Prostate gland (tissue), 2 donors: ENCODE results near the gene CD200. TPM values are rescaled to one million over a fixed set of nuclear protein-coding genes. Genes with fewer than 3 reads are reported as not detected.

Experiments used
- DNase-seq: peaks from one replicate; pipeline ENCODE4 v3.0.0-alpha.2; 2019; ENCODE audit warnings: low spot score
- H3K27ac ChIP-seq, 2 donors: fragments of 200-600 bp; sonication (generic); 2 replicates each; pipeline ENCODE4 v1.5.1; 2017 to 2019
- H3K27me3 ChIP-seq: fragments of 200-600 bp; sonication (generic); replicated peaks from 2 replicates; pipeline ENCODE4 v1.5.1; 2019; ENCODE audit not compliant: insufficient read depth
- H3K36me3 ChIP-seq, 2 donors: fragments of 200-600 bp; sonication (generic); 1 replicate in 1 of 2; 2 replicates in 1 of 2; pipeline versions ENCODE4 v1.5.1 to v1.8.1; 2017 to 2019
- H3K4me1 ChIP-seq: fragments of 200-600 bp; sonication (generic); replicated peaks from 2 replicates; pipeline ENCODE4 v1.5.1; 2019
- H3K4me3 ChIP-seq, 2 donors: fragments of 200-600 bp; sonication (generic); 2 replicates each; pipeline ENCODE4 v1.5.1; 2017 to 2019
- H3K9me3 ChIP-seq: fragments of 200-600 bp; sonication (generic); 2 replicates; pipeline ENCODE4 v1.5.1; 2017
- POLR2A ChIP-seq: fragments of 450-650 bp; IDR thresholded peaks from one replicate; pipeline ENCODE4 v1.6.1; 2016; ENCODE audit warnings: antibody characterized with exemption, mild to moderate bottlenecking
- POLR2AphosphoS5 ChIP-seq: sonication (generic); formaldehyde crosslinking; IDR thresholded peaks from one replicate; pipeline ENCODE4 v1.6.1; 2017; ENCODE audit warnings: antibody characterized with exemption
- WGBS: methylation state at CpG from one replicate; pipeline ENCODE4 v1.1.5; 2018; 5-methylcytosine and 5-hydroxymethylcytosine counted together
- intact Hi-C: fragments of 100-400 bp; cut with DNase I; formaldehyde crosslinking; loops from one replicate; pipeline ENCODE4 v1.14.2; 2022
- total RNA-seq, 2 donors: library from RNA; depleted of rRNA; stranded (reverse); fragments of >200 nt; gene quantifications; one replicate each; pipeline ENCODE4 v1.1.0, GENCODE V29; 2016
- TF ChIP-seq, protein P1 (sequence below), 4 experiments: fragments of 200-600 bp in 2 of 4; fragments of 450-650 bp in 2 of 4; sonication (generic) in 2 of 4; IDR thresholded peaks; 1 replicate in 3 of 4; 2 replicates in 1 of 4; pipeline ENCODE4 v1.5.1; 2016 to 2019; ENCODE audit warnings: antibody characterized with exemption in 4 of 4, mild to moderate bottlenecking in 2 of 4, moderate library complexity in 2 of 4

CD200 gene
- total RNA-seq, 2 donors from 2014 or later = 5.2 to 6.3 TPM

DNA sequence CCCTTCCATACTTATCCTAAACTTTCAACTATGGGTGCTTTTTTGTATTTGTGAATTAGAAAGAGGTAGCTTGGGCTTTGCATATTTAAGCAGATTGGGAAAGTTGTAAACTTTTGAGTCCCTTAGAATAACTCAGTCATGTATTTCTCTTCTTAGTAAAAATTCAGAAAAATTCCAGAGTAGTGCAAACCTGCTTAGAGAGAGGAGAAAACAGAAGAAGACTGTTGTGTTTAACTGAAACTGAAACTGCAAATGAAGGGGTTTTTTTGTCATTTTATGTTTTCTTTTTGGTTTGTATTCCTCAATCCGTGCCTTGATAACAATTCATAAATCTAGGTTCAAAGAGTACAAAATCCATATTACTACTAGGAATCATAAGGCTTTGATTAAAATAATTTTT is 31.3 kb downstream of the CD200 start:
- Histone ChIP-seq H3K27ac (no peak overlapping the region), H3K4me3 (no peak overlapping the region), H3K27me3 (no peaks in the 10 kb centered on the region), H3K4me1 (no peaks in the 10 kb centered on the region), H3K9me3 (no peaks in the 10 kb centered on the region), H3K36me3 (no peaks in the 10 kb centered on the region)
- DNase-seq = no peak
- TF ChIP-seq POLR2AphosphoS5 (no peak), POLR2A (no peak)
- TF ChIP-seq, protein P1, sequence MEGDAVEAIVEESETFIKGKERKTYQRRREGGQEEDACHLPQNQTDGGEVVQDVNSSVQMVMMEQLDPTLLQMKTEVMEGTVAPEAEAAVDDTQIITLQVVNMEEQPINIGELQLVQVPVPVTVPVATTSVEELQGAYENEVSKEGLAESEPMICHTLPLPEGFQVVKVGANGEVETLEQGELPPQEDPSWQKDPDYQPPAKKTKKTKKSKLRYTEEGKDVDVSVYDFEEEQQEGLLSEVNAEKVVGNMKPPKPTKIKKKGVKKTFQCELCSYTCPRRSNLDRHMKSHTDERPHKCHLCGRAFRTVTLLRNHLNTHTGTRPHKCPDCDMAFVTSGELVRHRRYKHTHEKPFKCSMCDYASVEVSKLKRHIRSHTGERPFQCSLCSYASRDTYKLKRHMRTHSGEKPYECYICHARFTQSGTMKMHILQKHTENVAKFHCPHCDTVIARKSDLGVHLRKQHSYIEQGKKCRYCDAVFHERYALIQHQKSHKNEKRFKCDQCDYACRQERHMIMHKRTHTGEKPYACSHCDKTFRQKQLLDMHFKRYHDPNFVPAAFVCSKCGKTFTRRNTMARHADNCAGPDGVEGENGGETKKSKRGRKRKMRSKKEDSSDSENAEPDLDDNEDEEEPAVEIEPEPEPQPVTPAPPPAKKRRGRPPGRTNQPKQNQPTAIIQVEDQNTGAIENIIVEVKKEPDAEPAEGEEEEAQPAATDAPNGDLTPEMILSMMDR (IDR thresholded peaks at IDR 0.05) = no peak
- intact Hi-C loops = no loop called here
- WGBS = 46% methylated on average over 1 of the region's 1 CpG

DNA sequence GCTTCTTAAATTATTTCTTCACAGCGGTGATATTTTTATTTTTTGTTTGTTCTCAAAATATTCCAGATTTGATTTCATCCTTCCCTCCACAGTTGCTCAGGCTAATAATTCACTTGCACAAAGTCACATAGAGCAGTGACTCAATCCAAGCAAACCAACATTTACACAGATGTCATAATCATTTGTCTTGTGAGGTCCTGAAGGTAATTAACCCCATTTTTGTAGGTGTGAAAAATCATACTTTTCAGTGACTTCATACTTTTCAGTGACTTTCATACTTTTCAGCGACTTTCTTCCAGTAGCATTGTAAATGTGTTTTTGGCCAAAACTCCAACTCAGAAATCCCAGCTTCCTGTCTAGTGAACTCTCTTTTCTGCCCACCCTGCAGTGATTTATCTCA is 32.1 kb downstream of the CD200 start:
- no peaks in the 10 kb centered on the region for H3K9me3 ChIP-seq
- no peak for DNase-seq
- H3K36me3 ChIP-seq = no peaks in the 10 kb centered on the region
- TF ChIP-seq, protein P1 (IDR thresholded peaks at IDR 0.05) = no peak
- TF ChIP-seq POLR2A = no peak
- no peak for TF ChIP-seq POLR2AphosphoS5
- no peak overlapping the region for H3K27ac ChIP-seq
- H3K27me3 ChIP-seq = no peaks in the 10 kb centered on the region
- no peak overlapping the region for H3K4me3 ChIP-seq
- H3K4me1 ChIP-seq = no peaks in the 10 kb centered on the region
- 73% methylated on average over 2 of the region's 2 CpGs for WGBS
- intact Hi-C loops = no loop called here

DNA sequence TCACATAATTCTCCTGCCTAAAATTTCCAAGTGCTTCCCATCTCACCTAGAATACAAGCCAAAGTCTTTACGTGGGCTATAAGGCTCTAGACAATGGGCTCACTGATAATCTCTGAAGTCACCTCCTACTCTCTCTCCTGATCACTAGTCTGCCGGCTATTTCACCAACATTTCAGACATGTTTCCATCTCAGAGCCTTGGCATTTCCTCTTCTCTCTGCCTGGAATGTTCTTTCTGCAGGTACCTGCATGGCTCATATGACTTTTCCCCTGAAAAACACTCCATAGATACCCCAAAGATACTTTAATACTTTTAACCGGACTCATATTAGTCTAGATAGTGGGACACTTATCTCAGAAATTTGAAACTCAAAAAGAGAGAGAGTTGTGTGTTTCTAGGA is 32.7 kb downstream of the CD200 start:
- no peaks in the 10 kb centered on the region for H3K9me3 ChIP-seq
- TF ChIP-seq, protein P1 (IDR thresholded peaks at IDR 0.05) = no peak
- no peak for TF ChIP-seq POLR2AphosphoS5
- no peaks in the 10 kb centered on the region for H3K4me1 ChIP-seq
- WGBS = 73% methylated on average over 3 of the region's 3 CpGs
- no peaks in the 10 kb centered on the region for H3K36me3 ChIP-seq
- DNase-seq = no peak
- H3K27me3 ChIP-seq = no peaks in the 10 kb centered on the region
- intact Hi-C loops = no loop called here
- no peak overlapping the region for H3K4me3 ChIP-seq
- H3K27ac ChIP-seq = no peak overlapping the region

DNA sequence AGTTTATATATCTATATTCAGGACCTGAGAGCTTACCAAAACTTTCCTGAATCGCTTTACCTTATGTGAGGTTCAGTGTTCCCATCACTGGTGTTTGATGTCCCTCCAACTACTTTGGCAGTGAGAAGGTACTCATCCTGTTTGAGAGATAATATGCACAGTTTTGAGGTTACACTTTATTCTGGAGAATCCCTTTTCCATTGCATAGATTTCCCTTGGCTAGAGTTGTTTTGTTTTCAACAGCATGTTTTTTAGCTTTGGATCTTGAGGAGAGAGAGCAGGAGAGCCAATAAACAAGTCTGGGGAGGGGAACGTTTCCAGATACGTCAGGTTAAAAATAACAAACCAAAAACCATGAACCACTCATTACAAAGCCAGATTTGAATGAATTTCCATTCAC is 33.6 kb downstream of the CD200 start:
- no peak for DNase-seq
- H3K27ac ChIP-seq = no peak overlapping the region
- WGBS = 45% methylated on average over 3 of the region's 3 CpGs

DNA sequence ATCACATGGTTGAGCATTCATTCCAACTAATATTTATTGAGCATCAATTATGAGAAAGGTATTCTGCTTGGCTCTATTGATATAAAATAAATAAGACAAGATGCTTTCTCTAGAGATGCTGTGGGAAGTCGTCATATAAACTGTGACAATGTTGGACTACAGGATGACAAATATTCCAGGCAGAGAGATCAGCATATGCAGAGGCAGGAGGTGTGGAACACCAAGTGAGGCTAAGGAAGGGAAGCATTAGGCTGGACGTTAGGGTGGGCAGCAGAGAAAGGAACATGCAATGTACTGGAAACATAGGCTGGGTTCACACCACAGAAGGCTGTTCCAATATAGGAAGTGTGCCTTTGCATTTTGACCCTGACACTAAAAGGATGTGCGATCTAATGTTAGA is 38.6 kb downstream of the CD200 start:
- Histone ChIP-seq H3K36me3 (no peaks in the 10 kb centered on the region), H3K4me3 (no peak overlapping the region), H3K27me3 (no peaks in the 10 kb centered on the region), H3K9me3 (no peaks in the 10 kb centered on the region), H3K27ac (no peak overlapping the region), H3K4me1 (no peaks in the 10 kb centered on the region)
- WGBS = 84% methylated on average over 3 of the region's 3 CpGs
- intact Hi-C loops = no loop called here
- TF ChIP-seq, protein P1 (IDR thresholded peaks at IDR 0.05) = no peak
- TF ChIP-seq POLR2AphosphoS5 (no peak), POLR2A (no peak)
- no peak for DNase-seq

More for the DNA sequence above, 33.6 kb downstream of the CD200 start:
- Histone ChIP-seq H3K36me3 (no peaks in the 10 kb centered on the region), H3K4me1 (no peaks in the 10 kb centered on the region), H3K4me3 (no peak overlapping the region), H3K27me3 (no peaks in the 10 kb centered on the region), H3K9me3 (no peaks in the 10 kb centered on the region)
- TF ChIP-seq, protein P1 (IDR thresholded peaks at IDR 0.05) = no peak
- TF ChIP-seq POLR2A (no peak), POLR2AphosphoS5 (no peak)
- intact Hi-C loops = no loop called here
